NCI-H774 (cell line): Measurements from ENCODE around the gene RNASEH1.

Experiments
- DNase-seq: peaks from one replicate; lab custom pipeline; 2025; lab: John Stamatoyannopoulos, UW

Gene RNASEH1

DNA sequence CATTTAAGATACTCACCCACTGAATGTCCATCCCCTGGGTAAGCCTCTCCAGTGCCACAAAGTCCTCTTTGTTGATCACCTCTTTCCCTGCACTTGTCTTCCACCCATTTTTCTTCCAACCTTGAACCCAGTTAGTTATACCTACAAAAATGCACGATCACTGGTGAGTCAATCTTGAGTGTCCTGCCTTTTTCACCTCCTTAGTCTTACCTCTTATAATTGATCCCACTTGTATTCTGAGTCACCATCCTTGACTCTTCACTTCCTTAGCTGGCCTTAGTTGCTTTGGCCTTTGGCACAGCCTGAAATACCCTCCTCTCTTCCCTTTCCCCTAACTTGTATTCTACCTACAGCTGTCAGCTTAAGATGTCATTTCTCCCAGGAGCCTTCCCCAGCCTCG, 10.2 kb downstream of the RNASEH1 start:
- DNase-seq: no peak

DNA sequence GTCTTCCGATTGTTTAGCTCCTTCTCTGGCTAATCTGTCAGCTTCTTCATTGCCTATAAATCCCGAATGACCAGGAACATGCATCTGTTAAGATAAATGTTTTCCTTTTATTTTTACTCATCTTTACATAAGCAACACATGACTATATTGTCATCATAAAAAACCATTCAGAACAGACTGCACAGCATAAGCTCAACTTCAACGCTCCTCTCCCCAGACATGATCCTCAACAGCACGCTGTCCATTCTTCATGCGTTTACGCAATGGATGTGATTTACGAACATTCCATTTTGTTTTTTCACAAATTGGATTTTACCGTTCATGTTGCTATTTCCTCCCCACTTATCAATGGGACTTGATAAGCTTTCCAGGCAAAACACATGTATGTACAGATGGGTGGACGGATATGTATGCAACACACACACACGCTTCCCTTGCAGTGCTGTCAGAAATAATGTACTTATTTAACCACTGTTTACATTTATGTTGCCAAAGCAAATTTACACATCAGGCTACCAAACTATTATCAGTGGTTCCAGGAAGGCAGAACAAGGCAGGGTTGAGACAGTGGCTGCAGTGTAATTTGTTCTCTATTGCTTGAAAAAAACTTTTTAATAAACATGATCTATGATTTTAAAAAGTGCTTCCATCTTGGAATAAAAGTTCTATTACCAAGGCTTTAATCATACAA, 12.2 kb downstream of the RNASEH1 start:
- DNase-seq: peak; percentile 22

DNA sequence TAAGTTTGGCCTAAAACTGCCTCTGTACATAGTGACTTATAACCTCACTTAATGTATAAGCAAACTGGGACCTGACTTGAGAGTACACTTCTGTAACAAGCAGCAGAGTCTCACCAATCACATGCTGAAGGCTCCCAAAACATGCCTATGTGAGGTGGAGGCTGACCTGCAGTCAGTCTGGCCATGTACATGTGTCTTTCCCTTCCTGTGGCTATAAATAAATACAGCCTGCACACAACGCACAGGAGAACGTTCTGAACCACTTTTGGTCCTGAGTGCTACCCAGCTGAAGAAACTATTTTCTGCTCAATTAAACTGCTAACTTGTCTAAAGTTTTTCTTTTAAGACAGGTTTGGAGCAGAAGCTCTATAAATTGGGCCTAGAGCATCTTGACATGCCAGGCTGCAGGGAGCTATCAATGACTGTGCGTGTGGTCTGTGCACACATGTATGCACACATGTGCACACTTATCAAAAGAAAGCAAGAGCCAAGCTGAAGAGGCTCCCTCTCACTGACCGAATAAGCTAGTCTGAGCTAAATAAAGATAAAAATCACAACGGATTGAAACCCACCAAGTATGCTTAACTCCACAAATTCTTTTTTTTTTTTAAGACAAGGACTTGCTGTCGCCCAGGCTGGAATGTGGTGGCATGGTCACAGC, 15.0 kb downstream of the RNASEH1 start:
- no peak for DNase-seq

DNA sequence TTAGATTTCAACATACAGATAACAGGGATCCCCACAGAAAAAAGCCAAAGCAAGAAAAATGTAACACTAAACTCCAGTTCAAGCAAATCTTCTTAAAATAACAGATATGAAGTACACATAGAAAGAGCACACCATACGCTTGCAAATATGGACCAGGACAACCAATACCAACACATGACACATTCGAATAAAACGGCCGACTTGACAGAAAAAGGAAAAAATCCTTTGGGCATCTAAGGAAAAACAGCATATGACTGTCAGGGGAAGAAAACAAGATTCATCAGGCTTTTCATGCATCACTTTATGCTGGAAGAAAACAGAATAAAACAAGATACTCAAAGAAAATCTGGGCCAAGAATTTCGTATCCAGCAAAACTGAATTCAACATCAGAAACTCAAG, 16.0 kb downstream of the RNASEH1 start:
- no peak for DNase-seq

GRCh38 chr2:3539836-3540235, 18.3 kb downstream of the RNASEH1 start:
- no peak for DNase-seq

- DNase-seq: no peak
Measured at GRCh38 chr2:3536682-3537632, 21.2 kb downstream of the RNASEH1 start.

GRCh38 chr2:3535794-3536681, 22.1 kb downstream of the RNASEH1 start:
- DNase-seq: no peak

GRCh38 chr2:3535467-3535793, 22.7 kb downstream of the RNASEH1 start:
- DNase-seq: no peak

- DNase-seq: no peak
Measured at GRCh38 chr2:3534251-3534814, 23.8 kb downstream of the RNASEH1 start.

- no peak for DNase-seq
Measured at GRCh38 chr2:3533836-3534235, 24.3 kb downstream of the RNASEH1 start.

GRCh38 chr2:3532941-3533340, 25.2 kb downstream of the RNASEH1 start:
- no peak for DNase-seq

DNA sequence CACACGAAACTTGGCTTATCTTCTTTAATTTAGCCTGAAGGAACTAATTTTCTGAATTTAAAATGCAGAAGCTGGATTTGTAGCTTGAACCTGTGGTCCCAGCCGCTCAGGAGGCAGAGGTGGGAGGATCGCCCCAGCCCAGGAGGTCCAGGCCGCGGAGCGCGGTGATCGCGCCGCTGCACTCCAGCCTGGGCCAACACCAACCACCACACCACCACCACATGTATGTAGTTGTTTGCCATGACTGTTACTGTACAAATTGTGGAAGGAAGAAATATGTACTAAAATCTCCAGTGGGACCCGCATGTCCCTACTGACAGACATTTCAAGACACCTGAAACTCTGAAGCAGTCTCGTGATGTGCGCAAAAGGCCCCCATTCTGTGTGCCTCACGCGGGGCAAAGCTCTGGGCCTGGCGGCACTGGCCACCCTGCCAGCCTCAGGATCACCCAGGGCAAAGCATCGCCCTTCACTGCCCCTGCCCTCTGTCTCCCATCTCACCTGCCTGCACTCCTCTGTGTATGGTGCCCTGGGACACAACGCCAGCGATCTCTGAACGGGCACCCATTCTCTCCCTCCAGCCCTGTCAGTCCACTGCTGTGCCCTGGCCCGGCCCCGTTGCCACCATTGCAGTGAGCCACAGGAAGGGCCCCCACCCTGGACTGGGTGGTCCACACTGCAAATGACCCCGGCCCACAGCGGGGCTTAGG, 28.7 kb downstream of the RNASEH1 start:
- DNase-seq: no peak

DNA sequence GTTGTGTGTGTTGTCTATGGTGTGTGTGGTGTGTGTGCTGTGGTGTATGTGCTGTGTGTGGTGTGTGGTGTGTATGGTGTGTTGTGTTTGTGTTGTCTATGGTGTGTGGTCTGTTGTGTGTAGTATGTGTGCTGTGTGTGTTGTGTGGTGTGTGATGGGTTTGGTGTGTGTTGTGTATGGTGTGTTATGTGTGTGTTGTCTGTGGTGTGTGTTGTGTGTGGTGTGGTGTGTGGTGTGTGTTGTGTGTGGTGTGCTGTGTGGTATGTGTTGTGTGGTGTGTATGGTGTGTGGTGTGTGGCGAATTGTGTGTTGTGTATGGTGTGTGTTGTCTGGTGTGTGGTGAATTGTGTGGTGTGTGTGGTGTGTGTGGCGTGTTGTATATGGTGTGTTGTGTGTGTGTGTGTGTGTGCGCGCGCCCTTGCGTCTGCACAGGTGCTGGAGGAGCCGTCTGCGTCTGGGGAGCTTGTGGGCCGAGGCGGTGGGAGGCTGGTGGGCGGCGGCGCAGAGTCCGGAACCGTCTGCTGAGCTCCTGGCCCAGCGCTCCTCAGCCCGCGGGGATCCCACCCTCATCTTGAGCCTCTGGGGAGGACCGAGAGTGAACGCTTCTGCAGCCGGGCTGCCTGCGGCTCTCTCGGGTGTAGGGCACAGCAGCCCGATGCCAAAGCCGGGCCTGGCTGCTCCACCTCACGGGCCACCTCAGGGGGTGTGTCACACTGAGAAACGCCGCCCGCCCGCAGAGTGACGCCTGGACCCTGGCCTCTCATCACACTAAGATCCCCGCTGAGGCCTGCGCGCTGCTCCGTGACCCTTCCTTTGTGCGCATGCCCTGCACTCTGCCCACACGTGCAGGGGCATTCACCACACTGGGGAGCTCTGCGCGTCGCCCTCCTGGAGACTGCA, 30.0 kb downstream of the RNASEH1 start:
- DNase-seq: no peak

GRCh38 chr2:3526871-3527270, 31.3 kb downstream of the RNASEH1 start:
- no peak for DNase-seq

- no peak for DNase-seq
Measured at GRCh38 chr2:3523551-3524041, 34.5 kb downstream of the RNASEH1 start.

- DNase-seq: no peak
Measured at GRCh38 chr2:3522961-3523421, 35.1 kb downstream of the RNASEH1 start.

- peak; percentile 34 for DNase-seq
Measured at GRCh38 chr2:3520591-3520990, 37.5 kb downstream of the RNASEH1 start.

GRCh38 chr2:3519255-3520205, 38.6 kb downstream of the RNASEH1 start, which contains the start of gene ADI1:
ADI1 (minus strand) TSS chr2:3519531; CDS start chr2:3519487, 44 bp downstream.
- DNase-seq: peak; percentile 83
